ENCODE data around the gene ALDH1A2.

ALDH1A2 gene

GRCh38 chr15:58015565-58015964 lies 49.9 kb downstream of the ALDH1A2 start:
- DNase-seq (ENCODE audit: extremely low read depth, insufficient read length), result no peak
- H3K36me3 ChIP-seq (ENCODE audit: control insufficient read depth, insufficient read depth, low read length), result no peaks in the 10 kb centered on the region
- H3K4me3 ChIP-seq (replicated peaks; ENCODE audit: low read depth, low read length), result no peak overlapping the region
- 0 out of 2 replicates have a peak, but pooled peaks cover 1% of the 10 kb centered on the region for H3K27me3 ChIP-seq (replicated peaks; ENCODE audit: control insufficient read depth, insufficient read depth, low read length)
- TF ChIP-seq, protein P1, sequence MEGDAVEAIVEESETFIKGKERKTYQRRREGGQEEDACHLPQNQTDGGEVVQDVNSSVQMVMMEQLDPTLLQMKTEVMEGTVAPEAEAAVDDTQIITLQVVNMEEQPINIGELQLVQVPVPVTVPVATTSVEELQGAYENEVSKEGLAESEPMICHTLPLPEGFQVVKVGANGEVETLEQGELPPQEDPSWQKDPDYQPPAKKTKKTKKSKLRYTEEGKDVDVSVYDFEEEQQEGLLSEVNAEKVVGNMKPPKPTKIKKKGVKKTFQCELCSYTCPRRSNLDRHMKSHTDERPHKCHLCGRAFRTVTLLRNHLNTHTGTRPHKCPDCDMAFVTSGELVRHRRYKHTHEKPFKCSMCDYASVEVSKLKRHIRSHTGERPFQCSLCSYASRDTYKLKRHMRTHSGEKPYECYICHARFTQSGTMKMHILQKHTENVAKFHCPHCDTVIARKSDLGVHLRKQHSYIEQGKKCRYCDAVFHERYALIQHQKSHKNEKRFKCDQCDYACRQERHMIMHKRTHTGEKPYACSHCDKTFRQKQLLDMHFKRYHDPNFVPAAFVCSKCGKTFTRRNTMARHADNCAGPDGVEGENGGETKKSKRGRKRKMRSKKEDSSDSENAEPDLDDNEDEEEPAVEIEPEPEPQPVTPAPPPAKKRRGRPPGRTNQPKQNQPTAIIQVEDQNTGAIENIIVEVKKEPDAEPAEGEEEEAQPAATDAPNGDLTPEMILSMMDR (IDR thresholded peaks at IDR 0.05; ENCODE audit: insufficient read depth, low read length, poor library complexity, severe bottlenecking), result no peak

DNA sequence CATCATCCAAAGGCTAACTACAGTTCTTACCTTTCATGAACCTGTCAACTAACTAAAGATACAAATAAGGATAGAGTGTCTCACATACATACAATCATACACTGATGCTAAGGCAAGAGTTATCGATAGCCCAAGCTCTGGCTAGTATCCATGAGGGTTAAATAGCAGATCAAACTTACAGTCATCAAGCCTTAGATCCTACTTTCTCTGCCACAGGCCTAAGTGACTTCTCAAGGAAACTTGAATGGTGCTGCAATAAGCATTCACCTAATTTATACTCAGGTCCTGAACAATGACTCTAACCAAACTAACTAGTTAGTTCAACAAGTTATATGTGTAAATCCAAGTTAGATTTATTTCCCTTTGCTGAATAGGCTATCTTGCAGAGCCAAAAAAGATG lies 51.0 kb downstream of the ALDH1A2 start:
- H3K4me3 ChIP-seq (replicated peaks; ENCODE audit: low read depth, low read length), result no peak overlapping the region
- DNase-seq (ENCODE audit: extremely low read depth, insufficient read length), result no peak
- TF ChIP-seq, protein P1 (IDR thresholded peaks at IDR 0.05; ENCODE audit: insufficient read depth, low read length, poor library complexity, severe bottlenecking), result no peak
- no peaks in the 10 kb centered on the region for H3K36me3 ChIP-seq (ENCODE audit: control insufficient read depth, insufficient read depth, low read length)
- 0 out of 2 replicates have a peak, but pooled peaks cover 1% of the 10 kb centered on the region for H3K27me3 ChIP-seq (replicated peaks; ENCODE audit: control insufficient read depth, insufficient read depth, low read length)

DNA sequence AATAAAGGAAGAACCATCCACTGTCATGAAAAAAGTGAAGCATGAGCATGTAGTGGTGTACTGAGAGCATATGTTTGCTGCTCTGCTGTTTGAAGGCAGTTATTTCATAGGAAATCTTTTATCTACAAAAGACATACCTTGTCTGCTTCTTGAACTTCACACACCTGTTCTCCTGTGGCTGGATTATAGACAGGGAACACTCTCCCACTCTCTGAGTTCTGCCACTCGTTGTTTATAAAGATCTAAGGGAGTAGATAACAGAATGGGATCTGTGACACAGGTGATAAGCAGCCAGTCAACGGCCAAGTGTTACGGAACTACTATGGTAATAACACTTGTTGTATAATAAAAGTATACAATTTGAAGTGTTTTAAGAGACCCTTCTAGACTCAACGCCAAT lies 51.5 kb downstream of the ALDH1A2 start:
- no peak for DNase-seq (ENCODE audit: extremely low read depth, insufficient read length)
- H3K4me3 ChIP-seq (replicated peaks; ENCODE audit: low read depth, low read length), result no peak overlapping the region
- no peaks in the 10 kb centered on the region for H3K36me3 ChIP-seq (ENCODE audit: control insufficient read depth, insufficient read depth, low read length)
- TF ChIP-seq, protein P1 (IDR thresholded peaks at IDR 0.05; ENCODE audit: insufficient read depth, low read length, poor library complexity, severe bottlenecking), result no peak
- H3K27me3 ChIP-seq (replicated peaks; ENCODE audit: control insufficient read depth, insufficient read depth, low read length), result 0 out of 2 replicates have a peak, but pooled peaks cover 1% of the 10 kb centered on the region

DNA sequence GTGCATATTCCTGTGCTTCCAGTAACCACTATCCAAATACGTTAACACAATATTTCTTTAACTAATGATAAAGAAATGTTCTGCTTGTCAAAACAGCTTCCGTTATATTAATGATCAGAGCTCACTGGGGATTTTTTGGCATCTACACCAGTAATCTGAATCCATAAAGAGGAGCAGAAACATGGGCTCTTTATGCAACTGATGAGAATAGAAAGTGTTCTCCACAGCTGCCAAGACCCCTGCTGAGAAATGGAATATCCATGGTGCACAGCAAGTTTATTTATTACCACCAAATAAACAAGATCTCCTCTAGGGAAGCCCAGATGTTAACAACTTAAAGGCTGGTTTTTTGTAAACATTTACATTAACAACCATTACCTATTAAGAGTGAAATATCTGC lies 54.5 kb downstream of the ALDH1A2 start:
- no peak overlapping the region for H3K4me3 ChIP-seq (replicated peaks; ENCODE audit: low read depth, low read length)
- 0 out of 2 replicates have a peak, but pooled peaks cover 1% of the 10 kb centered on the region for H3K27me3 ChIP-seq (replicated peaks; ENCODE audit: control insufficient read depth, insufficient read depth, low read length)
- H3K36me3 ChIP-seq (ENCODE audit: control insufficient read depth, insufficient read depth, low read length), result no peaks in the 10 kb centered on the region
- no peak for DNase-seq (ENCODE audit: extremely low read depth, insufficient read length)
- TF ChIP-seq, protein P1 (IDR thresholded peaks at IDR 0.05; ENCODE audit: insufficient read depth, low read length, poor library complexity, severe bottlenecking), result no peak

- no peaks in the 10 kb centered on the region for H3K27me3 ChIP-seq (replicated peaks; ENCODE audit: control insufficient read depth, insufficient read depth, low read length)
- H3K4me3 ChIP-seq (replicated peaks; ENCODE audit: low read depth, low read length), result no peak overlapping the region
- no peaks in the 10 kb centered on the region for H3K36me3 ChIP-seq (ENCODE audit: control insufficient read depth, insufficient read depth, low read length)
- DNase-seq (ENCODE audit: extremely low read depth, insufficient read length), result no peak
- TF ChIP-seq, protein P1 (IDR thresholded peaks at IDR 0.05; ENCODE audit: insufficient read depth, low read length, poor library complexity, severe bottlenecking), result no peak
Measured at GRCh38 chr15:58003810-58004209, 61.7 kb downstream of the ALDH1A2 start.
